HEK293 (cell line): ENCODE data around the gene CNPY2.

Experiments used
- CTCF ChIA-PET: fragments of 350-600 bp; formaldehyde crosslinking; extraction: SDS; loops from one replicate; lab custom pipeline; 2021; ENCODE audit warnings: antibody characterized with exemption; lab: Yijun Ruan, JAX
- POLR2A ChIA-PET: fragments of 300-600 bp; formaldehyde crosslinking; extraction: SDS; loops from one replicate; lab custom pipeline; 2020; ENCODE audit warnings: antibody characterized with exemption, inconsistent platforms; lab: Yijun Ruan, JAX
- H3K27ac ChIP-seq: fragments of 200-500 bp; sonication (Bioruptor generic); 2 replicates; pipeline ENCODE4 v1.5.1; 2014; ENCODE audit warnings: low read depth, low read length, control low read depth, inconsistent platforms; ENCODE audit errors: extremely low read depth
- H3K36me3 ChIP-seq, 2 experiments: fragments of 200-500 bp in 1 of 2; sonication (Bioruptor generic) in 1 of 2; 1 replicate in 1 of 2; 2 replicates in 1 of 2; pipeline ENCODE4 v1.5.1; 2014 to 2017; ENCODE audit warnings: inconsistent platforms in 2 of 2, low read length in 2 of 2; ENCODE audit not compliant: control insufficient read depth in 2 of 2, insufficient read depth in 1 of 2
- H3K4me1 ChIP-seq: fragments of 200-500 bp; sonication (Bioruptor generic); 2 replicates; pipeline ENCODE4 v1.5.1; 2014; ENCODE audit warnings: mild to moderate bottlenecking, low read length, inconsistent platforms; ENCODE audit not compliant: control insufficient read depth, insufficient read depth
- H3K4me3 ChIP-seq: 2 replicates; pipeline ENCODE4 v1.5.1; 2011; ENCODE audit warnings: low read depth, mild to moderate bottlenecking, control low read depth, low read length, moderate library complexity
- H3K9me3 ChIP-seq: fragments of 200-500 bp; sonication (Bioruptor generic); 2 replicates; pipeline ENCODE4 v1.5.1; 2014; ENCODE audit warnings: low read depth, low read length, inconsistent platforms; ENCODE audit not compliant: control insufficient read depth, insufficient read depth
- BCL11B ChIP-seq: fragments of 450-650 bp; formaldehyde crosslinking; IDR thresholded peaks from 2 replicates; pipeline ENCODE4 v1.5.1; 2016; ENCODE audit warnings: low read depth, missing biosample characterization, missing genetic modification characterization
- GFI1B ChIP-seq: fragments of 450-650 bp; formaldehyde crosslinking; IDR thresholded peaks from 2 replicates; pipeline ENCODE4 v1.5.1; 2016; ENCODE audit warnings: missing biosample characterization, missing genetic modification characterization
- ZNF121 ChIP-seq: fragments of 450-650 bp; formaldehyde crosslinking; IDR thresholded peaks from 2 replicates; pipeline ENCODE4 v1.5.1; 2016; ENCODE audit warnings: missing biosample characterization, missing genetic modification characterization
- ZNF146 ChIP-seq: fragments of 450-650 bp; formaldehyde crosslinking; IDR thresholded peaks from 2 replicates; pipeline ENCODE4 v1.5.1; 2016; ENCODE audit warnings: missing biosample characterization, missing genetic modification characterization
- ZNF266 ChIP-seq: fragments of 450-650 bp; formaldehyde crosslinking; IDR thresholded peaks from 2 replicates; pipeline ENCODE4 v1.5.1; 2016; ENCODE audit warnings: missing biosample characterization, missing genetic modification characterization, low read depth
- ZNF423 ChIP-seq: fragments of 450-650 bp; formaldehyde crosslinking; IDR thresholded peaks from 2 replicates; pipeline ENCODE4 v1.5.1; 2016; ENCODE audit warnings: missing biosample characterization, missing genetic modification characterization
- ZNF473 ChIP-seq: fragments of 450-650 bp; formaldehyde crosslinking; IDR thresholded peaks from 2 replicates; pipeline ENCODE4 v1.5.1; 2017; ENCODE audit warnings: missing biosample characterization, missing genetic modification characterization
- ZNF514 ChIP-seq: fragments of 450-650 bp; formaldehyde crosslinking; IDR thresholded peaks from 2 replicates; pipeline ENCODE4 v1.5.1; 2016; ENCODE audit warnings: missing biosample characterization, missing genetic modification characterization
- ZNF596 ChIP-seq: fragments of 450-650 bp; IDR thresholded peaks from 2 replicates; pipeline ENCODE4 v1.5.0; 2018; ENCODE audit warnings: missing biosample characterization, mild to moderate bottlenecking, missing genetic modification characterization, moderate library complexity
- ZNF747 ChIP-seq: fragments of 450-650 bp; formaldehyde crosslinking; IDR thresholded peaks from 2 replicates; pipeline ENCODE4 v1.5.1; 2016; ENCODE audit warnings: missing biosample characterization, missing genetic modification characterization
- TF ChIP-seq, protein P1 (sequence below): fragments of 450-650 bp; formaldehyde crosslinking; IDR thresholded peaks from 2 replicates; pipeline ENCODE4 v1.5.1; 2016; ENCODE audit warnings: missing biosample characterization, missing genetic modification characterization
- TF ChIP-seq, protein P2 (sequence below): fragments of 450-650 bp; formaldehyde crosslinking; IDR thresholded peaks from 2 replicates; pipeline ENCODE4 v1.5.1; 2016; ENCODE audit warnings: missing biosample characterization, missing genetic modification characterization
- TF ChIP-seq, protein P3 (sequence below): fragments of 450-650 bp; formaldehyde crosslinking; optimal IDR thresholded peaks from 2 replicates; pipeline ENCODE3; 2016; ENCODE audit warnings: missing biosample characterization, mild to moderate bottlenecking, missing genetic modification characterization
- TF ChIP-seq, protein P4 (sequence below): fragments of 450-650 bp; formaldehyde crosslinking; IDR thresholded peaks from 2 replicates; pipeline ENCODE4 v1.5.1; 2016; ENCODE audit warnings: missing biosample characterization, missing genetic modification characterization

CNPY2 gene

DNA sequence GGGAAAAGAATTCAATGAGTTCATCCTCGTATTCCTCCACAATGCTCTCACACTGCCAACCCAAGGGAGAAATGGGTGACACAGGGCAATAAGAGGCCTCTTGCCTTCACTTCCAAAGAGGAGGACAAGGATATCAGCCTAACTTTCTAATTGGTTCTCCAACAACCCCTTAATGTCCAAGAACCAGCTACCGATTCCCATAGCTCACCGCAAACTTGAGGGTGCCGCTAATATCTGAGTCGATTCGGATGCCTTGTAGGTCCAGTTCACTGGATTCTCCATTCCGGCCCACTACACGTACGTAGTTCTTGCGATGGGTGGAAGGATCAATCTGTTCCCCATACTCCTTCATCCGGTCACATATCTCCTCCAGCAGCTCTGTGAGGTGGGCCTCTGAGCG lies 4.8 kb downstream of the CNPY2 start (continued):
- TF ChIP-seq ZNF423 (tag by site-specific recombination) (no peak), ZNF514 (tag by site-specific recombination) (no peak), GFI1B (no peak), BCL11B (tag by site-specific recombination) (no peak)
- TF ChIP-seq, protein P1, sequence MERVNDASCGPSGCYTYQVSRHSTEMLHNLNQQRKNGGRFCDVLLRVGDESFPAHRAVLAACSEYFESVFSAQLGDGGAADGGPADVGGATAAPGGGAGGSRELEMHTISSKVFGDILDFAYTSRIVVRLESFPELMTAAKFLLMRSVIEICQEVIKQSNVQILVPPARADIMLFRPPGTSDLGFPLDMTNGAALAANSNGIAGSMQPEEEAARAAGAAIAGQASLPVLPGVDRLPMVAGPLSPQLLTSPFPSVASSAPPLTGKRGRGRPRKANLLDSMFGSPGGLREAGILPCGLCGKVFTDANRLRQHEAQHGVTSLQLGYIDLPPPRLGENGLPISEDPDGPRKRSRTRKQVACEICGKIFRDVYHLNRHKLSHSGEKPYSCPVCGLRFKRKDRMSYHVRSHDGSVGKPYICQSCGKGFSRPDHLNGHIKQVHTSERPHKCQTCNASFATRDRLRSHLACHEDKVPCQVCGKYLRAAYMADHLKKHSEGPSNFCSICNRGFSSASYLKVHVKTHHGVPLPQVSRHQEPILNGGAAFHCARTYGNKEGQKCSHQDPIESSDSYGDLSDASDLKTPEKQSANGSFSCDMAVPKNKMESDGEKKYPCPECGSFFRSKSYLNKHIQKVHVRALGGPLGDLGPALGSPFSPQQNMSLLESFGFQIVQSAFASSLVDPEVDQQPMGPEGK (tag by site-specific recombination) = no peak
- TF ChIP-seq, protein P2, sequence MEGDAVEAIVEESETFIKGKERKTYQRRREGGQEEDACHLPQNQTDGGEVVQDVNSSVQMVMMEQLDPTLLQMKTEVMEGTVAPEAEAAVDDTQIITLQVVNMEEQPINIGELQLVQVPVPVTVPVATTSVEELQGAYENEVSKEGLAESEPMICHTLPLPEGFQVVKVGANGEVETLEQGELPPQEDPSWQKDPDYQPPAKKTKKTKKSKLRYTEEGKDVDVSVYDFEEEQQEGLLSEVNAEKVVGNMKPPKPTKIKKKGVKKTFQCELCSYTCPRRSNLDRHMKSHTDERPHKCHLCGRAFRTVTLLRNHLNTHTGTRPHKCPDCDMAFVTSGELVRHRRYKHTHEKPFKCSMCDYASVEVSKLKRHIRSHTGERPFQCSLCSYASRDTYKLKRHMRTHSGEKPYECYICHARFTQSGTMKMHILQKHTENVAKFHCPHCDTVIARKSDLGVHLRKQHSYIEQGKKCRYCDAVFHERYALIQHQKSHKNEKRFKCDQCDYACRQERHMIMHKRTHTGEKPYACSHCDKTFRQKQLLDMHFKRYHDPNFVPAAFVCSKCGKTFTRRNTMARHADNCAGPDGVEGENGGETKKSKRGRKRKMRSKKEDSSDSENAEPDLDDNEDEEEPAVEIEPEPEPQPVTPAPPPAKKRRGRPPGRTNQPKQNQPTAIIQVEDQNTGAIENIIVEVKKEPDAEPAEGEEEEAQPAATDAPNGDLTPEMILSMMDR (tag by site-specific recombination) = no peak
- TF ChIP-seq, protein P3, sequence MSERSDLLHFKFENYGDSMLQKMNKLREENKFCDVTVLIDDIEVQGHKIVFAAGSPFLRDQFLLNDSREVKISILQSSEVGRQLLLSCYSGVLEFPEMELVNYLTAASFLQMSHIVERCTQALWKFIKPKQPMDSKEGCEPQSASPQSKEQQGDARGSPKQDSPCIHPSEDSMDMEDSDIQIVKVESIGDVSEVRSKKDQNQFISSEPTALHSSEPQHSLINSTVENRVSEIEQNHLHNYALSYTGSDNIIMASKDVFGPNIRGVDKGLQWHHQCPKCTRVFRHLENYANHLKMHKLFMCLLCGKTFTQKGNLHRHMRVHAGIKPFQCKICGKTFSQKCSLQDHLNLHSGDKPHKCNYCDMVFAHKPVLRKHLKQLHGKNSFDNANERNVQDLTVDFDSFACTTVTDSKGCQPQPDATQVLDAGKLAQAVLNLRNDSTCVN = no peak

DNA sequence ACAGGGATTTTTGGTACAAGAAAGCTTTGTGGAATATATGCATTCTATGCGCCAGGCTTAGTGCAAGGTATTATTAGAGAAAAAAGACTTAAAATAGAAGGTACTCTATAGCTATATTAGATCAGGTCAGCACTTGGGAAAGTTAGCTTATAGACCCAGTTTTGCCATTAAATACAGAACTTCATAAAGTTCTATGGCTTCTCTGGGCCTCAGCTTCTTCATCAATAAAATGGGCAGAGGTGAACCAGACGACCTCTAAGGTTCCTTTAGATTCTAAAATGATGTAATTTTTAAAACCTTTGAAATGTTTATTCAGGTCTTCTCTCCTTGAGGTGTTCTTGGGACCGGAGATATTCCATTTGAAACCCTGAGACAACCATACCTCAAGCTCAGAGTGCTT lies 7.1 kb downstream of the CNPY2 start:
- CTCF ChIA-PET = interaction anchor here (0.6 to 1.4 kb wide), 4 partner anchors 10 to 155 kb away, joined by 4 to 5 read pairs (median 4); no protein-coding TSS in a partner anchor
- no peaks in the 10 kb centered on the region for H3K9me3 ChIP-seq
- no peak for TF ChIP-seq ZNF596 (tag by site-specific recombination)
- TF ChIP-seq ZNF146 (tag by site-specific recombination) = no peak
- TF ChIP-seq ZNF747 (tag by site-specific recombination) = no peak
- no peak for TF ChIP-seq ZNF473 (tag by site-specific recombination)
- TF ChIP-seq, protein P4, sequence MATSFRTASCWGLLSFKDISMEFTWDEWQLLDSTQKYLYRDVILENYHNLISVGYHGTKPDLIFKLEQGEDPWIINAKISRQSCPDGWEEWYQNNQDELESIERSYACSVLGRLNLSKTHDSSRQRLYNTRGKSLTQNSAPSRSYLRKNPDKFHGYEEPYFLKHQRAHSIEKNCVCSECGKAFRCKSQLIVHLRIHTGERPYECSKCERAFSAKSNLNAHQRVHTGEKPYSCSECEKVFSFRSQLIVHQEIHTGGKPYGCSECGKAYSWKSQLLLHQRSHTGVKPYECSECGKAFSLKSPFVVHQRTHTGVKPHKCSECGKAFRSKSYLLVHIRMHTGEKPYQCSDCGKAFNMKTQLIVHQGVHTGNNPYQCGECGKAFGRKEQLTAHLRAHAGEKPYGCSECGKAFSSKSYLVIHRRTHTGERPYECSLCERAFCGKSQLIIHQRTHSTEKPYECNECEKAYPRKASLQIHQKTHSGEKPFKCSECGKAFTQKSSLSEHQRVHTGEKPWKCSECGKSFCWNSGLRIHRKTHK (tag by site-specific recombination) = no peak
- no peaks in the 10 kb centered on the region for H3K4me1 ChIP-seq
- peaks cover 72% of the 10 kb centered on the region in 2 experiments for H3K36me3 ChIP-seq
- no peak overlapping the region for H3K4me3 ChIP-seq
- no peak overlapping the region for H3K27ac ChIP-seq
- POLR2A ChIA-PET = interaction anchor here (0.5 to 1.1 kb wide), 4 partner anchors 51 to 820 kb away, joined by 3 to 5 read pairs (median 4); partner anchors contain the start of genes LRP1, RNF41 and STAT2

DNA sequence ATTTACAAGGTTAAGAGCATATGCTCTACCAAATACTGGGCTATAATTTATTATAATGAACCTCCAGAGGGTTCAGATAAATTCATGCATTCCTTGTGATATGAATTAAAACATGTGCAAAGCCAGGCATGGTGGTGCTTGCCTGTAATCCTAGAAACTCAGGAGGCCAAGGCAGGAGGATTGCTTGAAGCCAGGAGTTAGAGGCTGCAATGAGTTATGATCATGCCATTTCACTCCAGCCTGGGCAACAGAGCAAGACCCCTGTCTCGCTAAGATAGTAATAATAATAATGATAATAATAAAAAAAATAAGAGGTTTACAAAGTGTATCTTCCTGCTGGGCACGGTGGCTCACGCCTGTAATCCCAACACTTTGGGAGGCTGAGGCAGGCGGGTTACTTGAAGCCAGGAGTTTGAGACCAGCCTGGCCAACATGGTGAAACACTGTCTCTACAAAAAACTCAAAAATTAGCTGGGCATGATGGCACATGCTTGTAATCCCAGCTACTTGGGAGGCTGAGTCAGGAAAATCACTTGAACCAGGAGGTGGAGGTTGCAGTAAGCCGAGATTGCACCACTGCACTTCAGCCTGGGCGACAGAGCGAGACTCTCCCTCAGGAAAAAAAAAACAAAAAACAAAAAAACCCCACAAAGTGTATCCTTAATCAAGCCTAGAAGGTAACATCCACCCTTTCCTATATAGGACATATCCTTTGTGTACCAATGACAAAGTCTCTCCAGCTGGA lies 8.4 kb downstream of the CNPY2 start:
- Histone ChIP-seq H3K36me3 (peaks cover 66 to 67% of the 10 kb centered on the region in 2 experiments), H3K4me1 (no peaks in the 10 kb centered on the region), H3K4me3 (no peak overlapping the region), H3K9me3 (no peaks in the 10 kb centered on the region)
- TF ChIP-seq ZNF121 (peak; percentile 74; the same call in 1 of the 2 replicates), ZNF266 (tag by site-specific recombination) (no peak)
- TF ChIP-seq, all 188 proteins: peak for 1
- no peak overlapping the region for H3K27ac ChIP-seq
- POLR2A ChIA-PET = interaction anchor here (1.6 kb wide), 1 partner anchor 26 kb away, joined by 3 read pairs; the partner anchor contains the start of gene PAN2
- CTCF ChIA-PET = interaction anchor here (0.6 to 1.2 kb wide), 2 partner anchors 118 to 188 kb away, joined by 4 read pairs; partner anchors contain the start of gene SMARCC2
